ENCODE data around the gene PPCS. TPM values are rescaled to one million over a fixed set of nuclear protein-coding genes. Genes with fewer than 3 reads are reported as not detected.
A peak's percentile ranks its signal among the peaks of the same experiment; 100 is the strongest.

PPCS gene
- total and polyA plus RNA-seq, 2 experiments from 2014 or later, result 66.8 to 106 TPM

- WGBS, 2 experiments (ENCODE audit: low coverage in 1 of 2, low lambda C conversion rate in 2 of 2, missing lambda C conversion rate in 2 of 2), result 1% methylated on average over 58 to 59 of the region's 59 CpGs
- no peaks in the 10 kb centered on the region for H3K9me2 ChIP-seq (ENCODE audit: insufficient read depth)
Observed at GRCh38 chr1:42462828-42463763, 6.8 kb downstream of the PPCS start, which contains the start of gene CCDC30. TSS of gene CCDC30 (plus strand) at chr1:42463286. CDS start at chr1:42480552, 17,266 bp downstream.

DNA sequence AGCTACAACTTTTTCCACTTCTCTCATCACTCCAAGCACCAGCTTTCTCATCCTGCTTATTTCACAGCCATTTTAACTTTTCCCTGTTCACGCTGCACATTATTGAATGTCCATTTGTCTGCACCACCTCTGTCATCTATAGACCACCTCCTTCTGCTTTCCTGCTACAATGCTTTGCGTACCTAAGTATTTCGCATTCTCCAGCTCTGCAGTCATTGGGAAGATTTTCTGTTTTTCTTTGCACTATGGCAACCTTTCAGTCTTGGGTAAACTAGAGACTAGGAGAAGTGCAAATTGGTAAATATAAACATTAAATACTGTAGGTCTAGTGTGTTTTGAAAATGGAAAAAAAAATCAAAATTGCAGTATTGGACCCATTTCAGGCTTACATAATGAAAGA lies 7.6 kb downstream of the PPCS start:
- no peaks in the 10 kb centered on the region for H3K9me3 ChIP-seq (ENCODE audit: low read depth)
- H4K20me1 ChIP-seq (ENCODE audit: insufficient read depth), result no peaks in the 10 kb centered on the region
- in situ Hi-C loops (cut with MboI), result no loop called here
- no peak overlapping the region for H3K27ac ChIP-seq
- peak overlapping the region; percentile 85 for H3K4me2 ChIP-seq (ENCODE audit: unreplicated experiment)
- peak overlapping the region; percentile 93 for H2AFZ ChIP-seq
- peaks cover 6% of the 10 kb centered on the region; the same call in 1 of the 2 replicates for H3K36me3 ChIP-seq (ENCODE audit: low read depth)
- no peaks in the 10 kb centered on the region for H3K27me3 ChIP-seq (replicated peaks; ENCODE audit: insufficient read depth)
- no peaks in the 10 kb centered on the region for H3K9me2 ChIP-seq (ENCODE audit: insufficient read depth)
- H3K4me1 ChIP-seq (ENCODE audit: insufficient read depth), result peaks cover 11% of the 10 kb centered on the region; the same call in 1 of the 2 replicates
- H3K79me2 ChIP-seq (ENCODE audit: insufficient read depth), result no peaks in the 10 kb centered on the region
- no peak for TF ChIP-seq EZH2 (IDR thresholded peaks at IDR 0.05; ENCODE audit: insufficient read depth, poor library complexity, severe bottlenecking)
- no peak for TF ChIP-seq EZH2phosphoT487 (IDR thresholded peaks at IDR 0.05; ENCODE audit: insufficient read depth, low read depth)
- peak; percentile 19 for DNase-seq
- H3F3A ChIP-seq (ENCODE audit: insufficient read depth), result peaks cover 32% of the 10 kb centered on the region; the same call in 1 of the 2 replicates
- peak overlapping the region; percentile 79 for H3K4me3 ChIP-seq
- WGBS, 2 experiments (ENCODE audit: low coverage in 1 of 2, low lambda C conversion rate in 2 of 2, missing lambda C conversion rate in 2 of 2), result 67 to 74% methylated on average over 3 of the region's 3 CpGs
- peak overlapping the region; percentile 76 for H3K9ac ChIP-seq

More at GRCh38 chr1:42462828-42463763, 6.8 kb downstream of the PPCS start, which contains the start of gene CCDC30:
- Histone ChIP-seq H4K20me1 (ENCODE audit: insufficient read depth) (no peaks in the 10 kb centered on the region), H3K4me2 (ENCODE audit: unreplicated experiment) (peak within 1 kb of the TSS; percentile 93), H3K36me3 (ENCODE audit: low read depth) (peaks cover 13% of the 10 kb centered on the region), H3K79me2 (ENCODE audit: insufficient read depth) (peaks cover 4% of the 10 kb centered on the region; the same call in 1 of the 2 replicates), H3K4me1 (ENCODE audit: insufficient read depth) (peaks cover 11% of the 10 kb centered on the region; the same call in 1 of the 2 replicates), H3F3A (ENCODE audit: insufficient read depth) (peaks cover 32% of the 10 kb centered on the region; the same call in 1 of the 2 replicates), H3K4me3 (peak within 1 kb of the TSS; percentile 79), H2AFZ (peak within 1 kb of the TSS; percentile 93), H3K27me3 (replicated peaks; ENCODE audit: insufficient read depth) (no peaks in the 10 kb centered on the region), H3K9ac (peak within 1 kb of the TSS; percentile 76), H3K9me3 (ENCODE audit: low read depth) (no peaks in the 10 kb centered on the region), H3K27ac (peak within 1 kb of the TSS; percentile 77)
- no peak for TF ChIP-seq EZH2 (IDR thresholded peaks at IDR 0.05; ENCODE audit: insufficient read depth, poor library complexity, severe bottlenecking)
- in situ Hi-C loops (cut with MboI), result no loop called here
- DNase-seq, result peak; percentile 99

GRCh38 chr1:42466030-42466429 lies 9.7 kb downstream of the PPCS start:
- H3K79me2 ChIP-seq (ENCODE audit: insufficient read depth), result no peaks in the 10 kb centered on the region
- peaks cover 11% of the 10 kb centered on the region; the same call in 1 of the 2 replicates for H3K4me1 ChIP-seq (ENCODE audit: insufficient read depth)
- H3K9me3 ChIP-seq (ENCODE audit: low read depth), result no peaks in the 10 kb centered on the region
- H4K20me1 ChIP-seq (ENCODE audit: insufficient read depth), result no peaks in the 10 kb centered on the region
- H3K27me3 ChIP-seq (replicated peaks; ENCODE audit: insufficient read depth), result no peaks in the 10 kb centered on the region
- no peak overlapping the region for H3K4me3 ChIP-seq
- 55 to 69% methylated on average over 2 of the region's 2 CpGs for WGBS, 2 experiments (ENCODE audit: low coverage in 1 of 2, low lambda C conversion rate in 2 of 2, missing lambda C conversion rate in 2 of 2)
- no peaks in the 10 kb centered on the region for H3K36me3 ChIP-seq (ENCODE audit: low read depth)
- peaks cover 14% of the 10 kb centered on the region; the same call in 1 of the 2 replicates for H3F3A ChIP-seq (ENCODE audit: insufficient read depth)
- H3K9ac ChIP-seq, result no peak overlapping the region
- no peak for DNase-seq
- no peaks in the 10 kb centered on the region for H3K9me2 ChIP-seq (ENCODE audit: insufficient read depth)
- TF ChIP-seq EZH2phosphoT487 (IDR thresholded peaks at IDR 0.05; ENCODE audit: insufficient read depth, low read depth), result no peak
- TF ChIP-seq EZH2 (IDR thresholded peaks at IDR 0.05; ENCODE audit: insufficient read depth, poor library complexity, severe bottlenecking), result no peak
- in situ Hi-C loops (cut with MboI), result no loop called here
- H3K4me2 ChIP-seq (ENCODE audit: unreplicated experiment), result no peak overlapping the region
- no peak overlapping the region for H3K27ac ChIP-seq
- H2AFZ ChIP-seq, result no peak overlapping the region

DNA sequence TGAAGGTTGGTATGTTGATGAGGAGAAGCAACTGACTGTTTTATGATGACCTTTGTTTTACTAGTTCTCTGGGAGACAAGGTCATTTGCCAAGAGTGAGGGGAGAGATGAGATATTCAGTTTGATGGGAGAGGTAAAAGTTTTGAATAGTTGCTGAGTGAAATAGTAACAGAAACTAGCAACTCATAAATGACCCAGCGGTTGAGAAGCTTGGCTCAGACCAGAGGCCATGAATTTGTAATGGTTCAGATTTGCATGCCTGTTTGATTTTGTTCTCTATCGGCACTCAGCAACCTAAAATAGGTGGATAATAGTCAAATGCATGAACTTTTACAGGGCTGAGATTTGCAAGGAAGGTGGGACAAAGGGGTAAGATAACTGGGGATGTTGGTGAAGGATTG lies 13.4 kb downstream of the PPCS start:
- in situ Hi-C loops (cut with MboI), result no loop called here
- no peak overlapping the region for H3K27ac ChIP-seq

More for the DNA sequence above, 13.4 kb downstream of the PPCS start:
- Histone ChIP-seq H3K9me3 (ENCODE audit: low read depth) (no peaks in the 10 kb centered on the region), H2AFZ (no peak overlapping the region), H3K4me1 (ENCODE audit: insufficient read depth) (no peaks in the 10 kb centered on the region), H3K4me3 (no peak overlapping the region), H4K20me1 (ENCODE audit: insufficient read depth) (no peaks in the 10 kb centered on the region), H3K27me3 (replicated peaks; ENCODE audit: insufficient read depth) (no peaks in the 10 kb centered on the region), H3K36me3 (ENCODE audit: low read depth) (no peaks in the 10 kb centered on the region), H3K9me2 (ENCODE audit: insufficient read depth) (no peaks in the 10 kb centered on the region), H3F3A (ENCODE audit: insufficient read depth) (no peaks in the 10 kb centered on the region), H3K9ac (no peak overlapping the region), H3K4me2 (ENCODE audit: unreplicated experiment) (no peak overlapping the region), H3K79me2 (ENCODE audit: insufficient read depth) (no peaks in the 10 kb centered on the region)
- no peak for DNase-seq
- 75 to 83% methylated on average over 2 of the region's 2 CpGs for WGBS, 2 experiments (ENCODE audit: low coverage in 1 of 2, low lambda C conversion rate in 2 of 2, missing lambda C conversion rate in 2 of 2)
- TF ChIP-seq EZH2phosphoT487 (IDR thresholded peaks at IDR 0.05; ENCODE audit: insufficient read depth, low read depth) (no peak), EZH2 (IDR thresholded peaks at IDR 0.05; ENCODE audit: insufficient read depth, poor library complexity, severe bottlenecking) (no peak)

Data from GM23248 (cell line).